IMR-90 (cell line): ENCODE data around the gene CTSF. TPM values are rescaled to one million over a fixed set of nuclear protein-coding genes. Genes with fewer than 3 reads are reported as not detected.

ENCODE experiments used
- ATAC-seq: fragments of 200-7000 bp; cut with Tn5 transposase; 2 replicates; pipeline ENCODE4 v1.9.1; 2020; ENCODE audit warnings: low read depth, mild to moderate bottlenecking, moderate library complexity
- BruUV-seq: library from RNA; stranded (reverse); fragments of 400-500 nt; replicated peaks from 2 replicates; lab custom pipeline; 2021; lab: Mats Ljungman, UMichigan
- CTCF ChIA-PET: fragments of 300-600 bp; formaldehyde crosslinking; extraction: SDS; loops from one replicate; lab custom pipeline; 2021; ENCODE audit warnings: antibody characterized with exemption; lab: Yijun Ruan, JAX
- POLR2A ChIA-PET: fragments of 300-600 bp; sonication (Branson Sonifier 250); formaldehyde crosslinking; loops from one replicate; lab custom pipeline; 2022; ENCODE audit warnings: antibody characterized with exemption; ENCODE audit not compliant: unreplicated experiment; lab: Charles Lee
- DNase-seq: peaks from one replicate; pipeline ENCODE4 v3.0.0; 2013
- H2AFZ ChIP-seq: replicated peaks from 2 replicates; pipeline ENCODE3; 2013; ENCODE audit warnings: low read length, mild to moderate bottlenecking; ENCODE audit not compliant: poor library complexity
- H2AK5ac ChIP-seq: 2 replicates; pipeline ENCODE4 v1.6.1; 2013; ENCODE audit warnings: low read depth, low read length, inconsistent platforms
- H2AK9ac ChIP-seq: replicated peaks from 2 replicates; pipeline ENCODE3; 2013; ENCODE audit warnings: mild to moderate bottlenecking, low read depth, low read length, moderate library complexity; ENCODE audit not compliant: poor library complexity
- H2BK120ac ChIP-seq: 2 replicates; pipeline ENCODE4 v1.6.1; 2013; ENCODE audit warnings: low read depth, low read length, inconsistent platforms
- H2BK15ac ChIP-seq: 3 replicates; pipeline ENCODE4 v1.6.1; 2013; ENCODE audit warnings: low read depth, low read length, inconsistent platforms
- H2BK20ac ChIP-seq: 2 replicates; pipeline ENCODE4 v1.6.1; 2013; ENCODE audit warnings: low read depth, mild to moderate bottlenecking, inconsistent platforms, low read length, moderate library complexity
- H2BK5ac ChIP-seq: 2 replicates; pipeline ENCODE4 v1.6.1; 2013; ENCODE audit warnings: mild to moderate bottlenecking, low read depth, low read length, inconsistent platforms; ENCODE audit not compliant: poor library complexity, severe bottlenecking
- H3K14ac ChIP-seq: replicated peaks from 2 replicates; pipeline ENCODE4 v1.6.1; 2013; ENCODE audit warnings: low read depth, low read length, inconsistent platforms
- H3K18ac ChIP-seq: 2 replicates; pipeline ENCODE4 v1.6.1; 2013; ENCODE audit warnings: low read depth, low read length, control low read depth
- H3K23ac ChIP-seq: 2 replicates; pipeline ENCODE4 v1.6.1; 2013; ENCODE audit warnings: low read depth, low read length, inconsistent platforms
- H3K27ac ChIP-seq: 2 replicates; pipeline ENCODE4 v1.5.1; 2013; ENCODE audit warnings: mild to moderate bottlenecking, control low read depth, low read length; ENCODE audit not compliant: insufficient read depth
- H3K27me3 ChIP-seq: 2 replicates; pipeline ENCODE4 v1.6.1; 2013; ENCODE audit warnings: low read length; ENCODE audit not compliant: control insufficient read depth, insufficient read depth
- H3K36me3 ChIP-seq: 2 replicates; pipeline ENCODE4 v1.6.1; 2013; ENCODE audit warnings: low read length, mixed read lengths; ENCODE audit not compliant: control insufficient read depth, insufficient read depth
- H3K4ac ChIP-seq: 2 replicates; pipeline ENCODE4 v1.6.1; 2013; ENCODE audit warnings: low read depth, low read length, inconsistent platforms
- H3K4me1 ChIP-seq: 2 replicates; pipeline ENCODE4 v1.6.1; 2013; ENCODE audit warnings: low read length, mixed read lengths; ENCODE audit not compliant: control insufficient read depth, insufficient read depth
- H3K4me2 ChIP-seq: 2 replicates; pipeline ENCODE4 v1.6.1; 2013; ENCODE audit warnings: low read depth, mild to moderate bottlenecking, control low read depth, low read length, moderate library complexity
- H3K4me3 ChIP-seq: 2 replicates; pipeline ENCODE4 v1.5.1; 2013; ENCODE audit warnings: low read depth, mild to moderate bottlenecking, control low read depth, low read length, moderate library complexity; ENCODE audit not compliant: insufficient read depth
- H3K56ac ChIP-seq: 2 replicates; pipeline ENCODE4 v1.6.1; 2013; ENCODE audit warnings: low read length, inconsistent platforms; ENCODE audit not compliant: insufficient read depth; ENCODE audit errors: extremely low read depth
- H3K79me1 ChIP-seq, 2 experiments: 2 replicates each; pipeline ENCODE4 v1.6.1; 2013; ENCODE audit warnings: low read length in 2 of 2, inconsistent platforms in 1 of 2, low read depth in 1 of 2
- H3K9ac ChIP-seq: 2 replicates; pipeline ENCODE4 v1.6.1; 2013; ENCODE audit warnings: low read depth, low read length, control low read depth
- H3K9me1 ChIP-seq: 2 replicates; pipeline ENCODE4 v1.6.1; 2013; ENCODE audit warnings: low read length, inconsistent platforms; ENCODE audit not compliant: insufficient read depth
- H3K9me3 ChIP-seq: 2 replicates; pipeline ENCODE4 v1.6.1; 2013; ENCODE audit warnings: low read length; ENCODE audit not compliant: control insufficient read depth, insufficient read depth
- H4K20me1 ChIP-seq: 2 replicates; pipeline ENCODE4 v1.6.1; 2013; ENCODE audit warnings: low read length, inconsistent platforms; ENCODE audit not compliant: insufficient read depth
- H4K5ac ChIP-seq: 2 replicates; pipeline ENCODE4 v1.6.1; 2013; ENCODE audit warnings: mild to moderate bottlenecking, low read depth, low read length, control low read depth
- H4K8ac ChIP-seq, 2 experiments: 2 replicates each; pipeline ENCODE4 v1.6.1; 2013; ENCODE audit warnings: low read depth in 2 of 2, low read length in 2 of 2, control low read depth in 1 of 2, inconsistent platforms in 1 of 2
- H4K91ac ChIP-seq: 2 replicates; pipeline ENCODE4 v1.6.1; 2013; ENCODE audit warnings: low read depth, low read length, inconsistent platforms; ENCODE audit not compliant: insufficient read depth
- BHLHE40 ChIP-seq: fragments of 150-350 bp; IDR thresholded peaks from 2 replicates; pipeline ENCODE4 v1.6.1; 2016; ENCODE audit warnings: mild to moderate bottlenecking, low read depth, low read length
- CEBPB ChIP-seq: IDR thresholded peaks from 2 replicates; pipeline ENCODE4 v1.6.1; 2012; ENCODE audit warnings: low read depth, low read length, improper control_type of control experiment
- CHD1 ChIP-seq: IDR thresholded peaks from 2 replicates; pipeline ENCODE4 v1.6.1; 2012; ENCODE audit warnings: low read depth, low read length, improper control_type of control experiment
- FOS ChIP-seq: fragments of 150-350 bp; IDR thresholded peaks from 2 replicates; pipeline ENCODE4 v1.6.1; 2016; ENCODE audit warnings: low read depth, low read length
- MAFK ChIP-seq: IDR thresholded peaks from 2 replicates; pipeline ENCODE4 v1.6.1; 2012; ENCODE audit warnings: low read depth, low read length, improper control_type of control experiment
- MAZ ChIP-seq: IDR thresholded peaks from 2 replicates; pipeline ENCODE4 v1.6.1; 2012; ENCODE audit warnings: low read depth, mild to moderate bottlenecking, low read length, improper control_type of control experiment, moderate library complexity, borderline replicate concordance
- MXI1 ChIP-seq: IDR thresholded peaks from 2 replicates; pipeline ENCODE4 v1.6.1; 2012; ENCODE audit warnings: low read depth, mild to moderate bottlenecking, low read length, moderate library complexity, borderline replicate concordance
- NFE2L2 ChIP-seq: fragments of 150-350 bp; IDR thresholded peaks from 2 replicates; pipeline ENCODE4 v1.6.1; 2016; ENCODE audit warnings: low read depth, mild to moderate bottlenecking, low read length
- POLR2A ChIP-seq: IDR thresholded peaks from 2 replicates; pipeline ENCODE4 v1.6.1; 2012; ENCODE audit warnings: mild to moderate bottlenecking, low read depth, low read length
- RCOR1 ChIP-seq: IDR thresholded peaks from 2 replicates; pipeline ENCODE4 v1.6.1; 2012; ENCODE audit warnings: mild to moderate bottlenecking, low read length, improper control_type of control experiment; ENCODE audit not compliant: insufficient replicate concordance
- SMC3 ChIP-seq: fragments of 150-350 bp; IDR thresholded peaks from 2 replicates; pipeline ENCODE4 v1.6.1; 2016; ENCODE audit warnings: low read depth, mild to moderate bottlenecking, antibody characterized with exemption, low read length, moderate library complexity
- WGBS, 2 experiments: methylation state at CpG; one replicate each; pipeline versions ENCODE4 v1.1.5 to v1.1.7; 2013; ENCODE audit warnings: missing lambda C conversion rate in 2 of 2; ENCODE audit not compliant: insufficient read length in 1 of 2; ENCODE audit errors: extremely low coverage in 2 of 2; 5-methylcytosine and 5-hydroxymethylcytosine counted together
- dilution Hi-C: fragments of 300-500 bp; cut with HindIII; formaldehyde crosslinking; loops from one replicate; pipeline ENCODE4 v1.14.3; 2018; ENCODE audit warnings: low sequenced_read_pairs; ENCODE audit not compliant: unreplicated experiment
- in situ Hi-C: fragments of 300-500 bp; cut with MboI; formaldehyde crosslinking; loops from 3 replicates; pipeline ENCODE4 v1.14.3; 2019; ENCODE audit warnings: low sequenced_read_pairs, inconsistent platforms, mixed read lengths
- intact Hi-C: fragments of 100-400 bp; cut with micrococcal nuclease; formaldehyde crosslinking; loops from 2 replicates; pipeline ENCODE4 v1.10.0; 2022
- polyA plus RNA-seq, 3 experiments: library from polyadenylated mRNA; depleted of rRNA; stranded (reverse); fragments of >200 nt; gene quantifications; 2 replicates each; pipeline ENCODE4 v1.2.3, GENCODE V29; 2012; ENCODE audit warnings: low replicate concordance in 1 of 3
- total RNA-seq: library from RNA; depleted of rRNA; stranded (reverse); fragments of >200 nt; gene quantifications from 2 replicates; pipeline ENCODE4 v1.2.3, GENCODE V29; 2012
- TF ChIP-seq, protein P1 (sequence below): fragments of 150-350 bp; IDR thresholded peaks from 2 replicates; pipeline ENCODE4 v1.6.1; 2017; ENCODE audit warnings: mild to moderate bottlenecking, antibody characterized with exemption, low read length, low read depth

Gene CTSF
- total and polyA plus RNA-seq, 2 of the 4 experiments (the other 2 are of a cell fraction) = 4.1 to 16.0 TPM

DNA sequence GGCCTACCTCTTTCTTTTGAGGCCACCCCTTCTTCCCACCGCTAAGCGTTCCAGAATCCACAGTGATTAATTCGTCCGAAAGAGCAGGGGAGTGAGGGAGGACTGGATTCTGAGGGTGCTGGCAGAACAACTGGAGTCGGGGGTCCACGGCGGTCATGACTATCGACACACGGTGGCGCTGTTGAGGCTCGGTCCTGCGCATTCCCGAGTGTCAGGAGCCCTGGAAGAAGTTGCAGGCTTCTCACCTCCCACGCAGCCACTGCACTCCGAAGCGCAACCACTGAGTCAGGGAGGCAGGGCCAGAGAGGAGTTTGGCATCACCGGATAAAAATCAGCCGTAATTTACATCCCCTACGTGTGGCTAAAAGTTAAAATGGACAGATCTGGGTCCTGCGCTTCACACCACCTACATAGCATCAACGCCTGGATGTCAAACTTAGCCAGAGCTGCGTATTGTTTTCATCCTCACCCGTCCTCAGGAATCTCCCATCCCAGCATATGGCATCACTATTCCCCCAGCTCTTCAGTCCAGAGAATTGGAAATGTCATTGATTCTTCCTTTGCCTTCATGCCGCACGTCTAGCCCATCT is 10.7 kb upstream of the CTSF start (continued):
- peak; percentile 86 for TF ChIP-seq SMC3
- no peak for TF ChIP-seq POLR2A

DNA sequence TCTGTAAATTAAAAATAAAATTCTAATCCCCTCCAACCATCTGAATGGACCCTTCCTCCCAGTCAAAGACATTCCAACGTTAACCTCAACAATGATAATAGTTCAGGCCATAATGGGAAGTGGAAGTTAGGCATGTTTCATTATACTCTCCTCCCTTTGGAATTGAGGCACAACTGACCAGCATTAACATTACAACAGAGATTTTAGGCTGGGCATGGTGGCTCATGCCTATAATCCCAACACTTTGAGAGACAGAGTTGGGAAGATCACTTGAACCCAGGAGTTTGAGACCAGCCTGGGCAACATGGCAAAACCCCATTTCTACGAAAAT is 2.4 kb upstream of the CTSF start:
- Histone ChIP-seq H4K8ac (no peak overlapping the region), H3K9me3 (no peaks in the 10 kb centered on the region), H3K4me2 (no peak overlapping the region), H3K23ac (no peak overlapping the region), H3K79me1 (no peaks in the 10 kb centered on the region), H4K91ac (no peak overlapping the region), H3K9ac (no peak overlapping the region), H2AK5ac (no peak overlapping the region), H3K27ac (no peak overlapping the region), H3K18ac (no peak overlapping the region), H3K9me1 (peaks cover 3% of the 10 kb centered on the region; the same call in 1 of the 2 replicates), H2BK5ac (no peak overlapping the region), H2BK120ac (no peak overlapping the region), H2AK9ac (no peak overlapping the region), H4K5ac (no peak overlapping the region), H3K4me3 (no peak overlapping the region), H3K56ac (no peak overlapping the region), H3K4me1 (peaks cover 3% of the 10 kb centered on the region; the same call in 1 of the 2 replicates), H3K27me3 (peaks cover 2% of the 10 kb centered on the region; the same call in 1 of the 2 replicates), H4K20me1 (no peaks in the 10 kb centered on the region), H2BK20ac (no peak overlapping the region), H2AFZ (no peak overlapping the region), H3K14ac (no peak overlapping the region), H3K4ac (no peak overlapping the region), H2BK15ac (no peak overlapping the region), H3K36me3 (peaks cover 3% of the 10 kb centered on the region; the same call in 1 of the 2 replicates)
- dilution Hi-C loops = no loop called here
- ChIA-PET POLR2A (no interaction called here), CTCF (no interaction called here)
- in situ Hi-C loops = loop anchor here (10.0 kb wide), 1 partner anchor 264 kb away; no protein-coding TSS in a partner anchor
- no peak for TF ChIP-seq CHD1
- TF ChIP-seq SMC3 = no peak
- no peak for TF ChIP-seq FOS
- TF ChIP-seq POLR2A = no peak
- TF ChIP-seq MXI1 = no peak
- TF ChIP-seq BHLHE40 = no peak
- no peak for TF ChIP-seq MAZ
- no peak for TF ChIP-seq RCOR1
- TF ChIP-seq MAFK = no peak
- TF ChIP-seq, protein P1, sequence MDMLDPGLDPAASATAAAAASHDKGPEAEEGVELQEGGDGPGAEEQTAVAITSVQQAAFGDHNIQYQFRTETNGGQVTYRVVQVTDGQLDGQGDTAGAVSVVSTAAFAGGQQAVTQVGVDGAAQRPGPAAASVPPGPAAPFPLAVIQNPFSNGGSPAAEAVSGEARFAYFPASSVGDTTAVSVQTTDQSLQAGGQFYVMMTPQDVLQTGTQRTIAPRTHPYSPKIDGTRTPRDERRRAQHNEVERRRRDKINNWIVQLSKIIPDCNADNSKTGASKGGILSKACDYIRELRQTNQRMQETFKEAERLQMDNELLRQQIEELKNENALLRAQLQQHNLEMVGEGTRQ = no peak
- TF ChIP-seq NFE2L2 = no peak
- TF ChIP-seq CEBPB = no peak
- BruUV-seq = no TSS peak
- intact Hi-C loops = no loop called here
- WGBS, 2 experiments = no CpG with 5 or more reads among the region's 2 CpGs
- DNase-seq (no peak), ATAC-seq (no peak)
